Endothelial cell of umbilical vein (primary cell): ENCODE results near the gene RDH5. TPM values are rescaled to one million over a fixed set of nuclear protein-coding genes. Genes with fewer than 3 reads are reported as not detected.

Source experiments
- BruUV-seq: library from RNA; stranded (reverse); fragments of 400-500 nt; replicated peaks from 2 replicates; lab custom pipeline; 2021; lab: Mats Ljungman, UMichigan
- CTCF ChIA-PET: fragments of 300-600, 350-600 bp; sonication (Branson Sonifier 250); formaldehyde crosslinking; loops from one replicate; lab custom pipeline; 2021; ENCODE audit warnings: antibody characterized with exemption, inconsistent platforms; lab: Charles Lee
- POLR2A ChIA-PET: fragments of 300-600, 350-600 bp; sonication (Branson Sonifier 250); formaldehyde crosslinking; loops from one replicate; lab custom pipeline; 2021; ENCODE audit warnings: antibody characterized with exemption, inconsistent platforms; lab: Charles Lee
- DNase-seq: peaks from one replicate; pipeline ENCODE4 v3.0.0-alpha.2; 2011; ENCODE audit warnings: low read depth, low spot score
- FAIRE-seq: peaks from 2 replicates; lab custom pipeline; 2011; peaks lifted over from hg19 to GRCh38; lab: Jason Lieb, UNC
- H2AFZ ChIP-seq: 2 replicates; pipeline ENCODE4 v1.6.0; 2012; ENCODE audit warnings: low read depth, low read length, control low read depth, inconsistent platforms
- H3K27ac ChIP-seq: 2 replicates; pipeline ENCODE4 v1.5.1; 2011; ENCODE audit warnings: low read depth, mild to moderate bottlenecking, control low read depth, low read length, moderate library complexity; ENCODE audit not compliant: insufficient read depth
- H3K27me3 ChIP-seq, 2 experiments: 2 replicates each; pipeline versions ENCODE4 v1.6.0 to v1.6.1; 2011; ENCODE audit warnings: low read length in 2 of 2, mixed read lengths in 1 of 2; ENCODE audit not compliant: control insufficient read depth in 2 of 2, insufficient read depth in 2 of 2
- H3K36me3 ChIP-seq, 2 experiments: 2 replicates in 1 of 2; 3 replicates in 1 of 2; pipeline ENCODE4 v1.5.1; 2011; ENCODE audit warnings: low read length in 2 of 2, mild to moderate bottlenecking in 1 of 2, moderate library complexity in 1 of 2; ENCODE audit not compliant: control insufficient read depth in 2 of 2, insufficient read depth in 2 of 2; ENCODE audit errors: extremely low read depth in 1 of 2
- H3K4me1 ChIP-seq: 3 replicates; pipeline ENCODE4 v1.5.1; 2011; ENCODE audit warnings: mild to moderate bottlenecking, low read length; ENCODE audit not compliant: control insufficient read depth, insufficient read depth; ENCODE audit errors: extremely low read depth
- H3K4me2 ChIP-seq: 2 replicates; pipeline ENCODE4 v1.6.1; 2011; ENCODE audit warnings: low read length, control low read depth, mixed read lengths; ENCODE audit not compliant: insufficient read depth
- H3K4me3 ChIP-seq, 3 experiments: fragments of 200-600 bp in 1 of 3; sonication (generic), shearing (Covaris generic) in 1 of 3; replicated peaks in 1 of 3; 2 replicates each; pipeline ENCODE4 v1.5.1; 2011 to 2016; ENCODE audit warnings: control low read depth in 3 of 3, low read length in 3 of 3, mild to moderate bottlenecking in 2 of 3, inconsistent platforms in 1 of 3, low read depth in 1 of 3, moderate library complexity in 1 of 3; ENCODE audit not compliant: insufficient read depth in 1 of 3
- H3K79me2 ChIP-seq: 2 replicates; pipeline ENCODE4 v1.6.0; 2012; ENCODE audit warnings: low read length, inconsistent platforms; ENCODE audit not compliant: control insufficient read depth, insufficient read depth
- H3K9ac ChIP-seq: replicated peaks from 2 replicates; pipeline ENCODE3; 2011; ENCODE audit warnings: low read length, control low read depth; ENCODE audit not compliant: insufficient read depth; ENCODE audit errors: extremely low read depth
- H3K9me1 ChIP-seq: replicated peaks from 3 replicates; pipeline ENCODE4 v1.6.0; 2011; ENCODE audit warnings: mild to moderate bottlenecking, low read length; ENCODE audit not compliant: control insufficient read depth, insufficient read depth; ENCODE audit errors: extremely low read depth
- H3K9me3 ChIP-seq: replicated peaks from 2 replicates; pipeline ENCODE4 v1.5.1; 2012; ENCODE audit warnings: low read length, inconsistent platforms; ENCODE audit not compliant: control insufficient read depth, insufficient read depth
- H4K20me1 ChIP-seq: replicated peaks from 2 replicates; pipeline ENCODE3; 2011; ENCODE audit warnings: mild to moderate bottlenecking, low read length; ENCODE audit not compliant: control insufficient read depth, insufficient read depth; ENCODE audit errors: extremely low read depth
- EZH2 ChIP-seq: IDR thresholded peaks from 2 replicates; pipeline ENCODE4 v1.6.1; 2012; ENCODE audit warnings: borderline replicate concordance, low read depth, mild to moderate bottlenecking, moderate library complexity, low read length, inconsistent platforms; ENCODE audit not compliant: severe bottlenecking
- FOS ChIP-seq: IDR thresholded peaks from 2 replicates; pipeline ENCODE4 v1.6.1; 2011; ENCODE audit warnings: mild to moderate bottlenecking, low read length, moderate library complexity, borderline replicate concordance; ENCODE audit not compliant: insufficient read depth
- GATA2 ChIP-seq: IDR thresholded peaks from 2 replicates; pipeline ENCODE4 v1.7.0; 2011; ENCODE audit warnings: low read depth, mild to moderate bottlenecking, moderate library complexity, mixed read lengths, low read length; ENCODE audit not compliant: insufficient read length, insufficient read depth
- JUN ChIP-seq: IDR thresholded peaks from 2 replicates; pipeline ENCODE4 v1.6.1; 2011; ENCODE audit warnings: borderline replicate concordance, low read depth; ENCODE audit not compliant: insufficient read length, insufficient read depth
- MAX ChIP-seq: IDR thresholded peaks from 2 replicates; pipeline ENCODE4 v1.6.1; 2011; ENCODE audit not compliant: insufficient read depth, insufficient read length
- MYC ChIP-seq: IDR thresholded peaks from one replicate; pipeline ENCODE4 v1.6.1; 2011; ENCODE audit warnings: mild to moderate bottlenecking, low read depth, low read length
- POLR2A ChIP-seq: IDR thresholded peaks from 2 replicates; pipeline ENCODE4 v1.6.1; 2012; ENCODE audit warnings: low read depth, mild to moderate bottlenecking, control low read depth, low read length
- POLR2AphosphoS5 ChIP-seq: IDR thresholded peaks from 2 replicates; pipeline ENCODE4 v1.6.1; 2012; ENCODE audit warnings: low read depth, mild to moderate bottlenecking, control low read depth, low read length, moderate library complexity; ENCODE audit not compliant: insufficient read depth
- dilution Hi-C: fragments of 300-500 bp; cut with MboI; formaldehyde crosslinking; loops from one replicate; pipeline ENCODE4 v1.15.0; 2019; ENCODE audit warnings: low sequenced_read_pairs; ENCODE audit not compliant: extremely low pct_ligation_motif_present
- intact Hi-C: fragments of 100-400 bp; cut with micrococcal nuclease; formaldehyde crosslinking; loops from one replicate; pipeline ENCODE4 v1.10.0; 2022
- polyA plus RNA-seq, 4 experiments: library from polyadenylated mRNA; depleted of rRNA in 3 of 4; stranded (reverse) in 3 of 4; unstranded in 1 of 4; fragments of >200 nt; gene quantifications; 2 replicates each; pipeline versions ENCODE4 v1.2.1 to v1.2.3, GENCODE V29; 2011 to 2012; ENCODE audit warnings: missing spikeins in 1 of 4
- total RNA-seq: library from RNA; stranded (reverse); gene quantifications from 2 replicates; pipeline ENCODE4 v1.2.3, GENCODE V29; 2021
- TF ChIP-seq, protein P1 (sequence below), 2 donors: IDR thresholded peaks; 1 replicate in 1 of 2; 2 replicates in 1 of 2; pipeline ENCODE4 v1.5.1; 2011; ENCODE audit warnings: low read length in 2 of 2, mild to moderate bottlenecking in 2 of 2, moderate library complexity in 2 of 2, control low read depth in 1 of 2, inconsistent platforms in 1 of 2, low read depth in 1 of 2; ENCODE audit not compliant: insufficient read depth in 1 of 2; ENCODE audit errors: extremely low read depth in 1 of 2

RDH5 gene
- total and polyA plus RNA-seq, 2 donors (not counting 3 experiments of a cell fraction or from before 2014, with no cell fraction given) = 2.7 to 3.7 TPM

DNA sequence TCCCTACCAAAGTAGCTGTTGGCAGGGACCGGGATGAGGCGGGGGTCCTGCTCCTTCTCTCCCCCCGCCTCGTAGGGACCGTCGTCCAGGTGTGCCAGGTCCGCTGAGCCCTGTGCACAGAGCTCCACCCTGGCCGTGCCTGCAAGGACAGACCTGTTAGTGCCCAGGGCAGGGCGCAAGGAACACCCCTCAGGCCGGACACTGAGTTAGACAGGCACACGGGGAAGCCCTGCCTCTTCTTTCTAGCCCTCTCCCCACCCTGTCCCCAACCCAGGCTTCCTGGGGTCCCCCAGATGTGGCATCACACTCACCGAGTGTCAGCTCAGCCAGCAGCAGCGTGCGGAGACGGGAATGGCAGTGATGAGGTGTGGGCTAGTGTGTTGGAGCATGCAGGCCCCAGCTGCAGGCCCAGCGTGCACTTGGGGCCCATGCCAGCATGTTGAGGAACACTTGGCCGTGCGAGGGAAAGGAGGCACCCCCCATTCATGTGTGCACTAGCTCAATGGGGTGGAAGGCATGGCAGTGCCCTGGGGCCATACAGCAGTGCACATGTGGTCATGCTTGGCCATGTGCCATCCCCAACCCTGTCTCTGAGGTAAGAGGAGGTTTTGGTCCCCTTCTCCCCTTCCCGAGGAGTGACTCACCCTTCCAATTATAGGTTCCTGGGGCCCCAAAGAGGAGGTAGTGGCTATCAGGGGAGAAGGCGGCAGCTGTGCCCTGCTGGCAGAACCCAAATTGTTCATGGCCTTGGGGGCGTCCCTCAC is 19.8 kb upstream of the RDH5 start:
- Histone ChIP-seq H3K9me1 (no peaks in the 10 kb centered on the region), H3K4me3 (no peak overlapping the region), H3K36me3 (no peaks in the 10 kb centered on the region), H3K9ac (no peak overlapping the region), H3K4me1 (no peaks in the 10 kb centered on the region), H3K9me3 (no peaks in the 10 kb centered on the region), H4K20me1 (no peaks in the 10 kb centered on the region), H3K27me3 (peaks cover 0 to 1% of the 10 kb centered on the region in 2 experiments), H2AFZ (no peak overlapping the region), H3K4me2 (no peak overlapping the region), H3K79me2 (no peaks in the 10 kb centered on the region), H3K27ac (no peak overlapping the region)
- FAIRE-seq = no peak
- no peak for TF ChIP-seq FOS
- no peak for TF ChIP-seq JUN
- TF ChIP-seq EZH2 = no peak
- TF ChIP-seq POLR2AphosphoS5 = no peak
- no peak for TF ChIP-seq MAX
- TF ChIP-seq, protein P1, sequence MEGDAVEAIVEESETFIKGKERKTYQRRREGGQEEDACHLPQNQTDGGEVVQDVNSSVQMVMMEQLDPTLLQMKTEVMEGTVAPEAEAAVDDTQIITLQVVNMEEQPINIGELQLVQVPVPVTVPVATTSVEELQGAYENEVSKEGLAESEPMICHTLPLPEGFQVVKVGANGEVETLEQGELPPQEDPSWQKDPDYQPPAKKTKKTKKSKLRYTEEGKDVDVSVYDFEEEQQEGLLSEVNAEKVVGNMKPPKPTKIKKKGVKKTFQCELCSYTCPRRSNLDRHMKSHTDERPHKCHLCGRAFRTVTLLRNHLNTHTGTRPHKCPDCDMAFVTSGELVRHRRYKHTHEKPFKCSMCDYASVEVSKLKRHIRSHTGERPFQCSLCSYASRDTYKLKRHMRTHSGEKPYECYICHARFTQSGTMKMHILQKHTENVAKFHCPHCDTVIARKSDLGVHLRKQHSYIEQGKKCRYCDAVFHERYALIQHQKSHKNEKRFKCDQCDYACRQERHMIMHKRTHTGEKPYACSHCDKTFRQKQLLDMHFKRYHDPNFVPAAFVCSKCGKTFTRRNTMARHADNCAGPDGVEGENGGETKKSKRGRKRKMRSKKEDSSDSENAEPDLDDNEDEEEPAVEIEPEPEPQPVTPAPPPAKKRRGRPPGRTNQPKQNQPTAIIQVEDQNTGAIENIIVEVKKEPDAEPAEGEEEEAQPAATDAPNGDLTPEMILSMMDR (IDR thresholded peaks at IDR 0.05; ENCODE audit: extremely low read depth in 1 of 2, insufficient read depth in 1 of 2, low read depth in 1 of 2, low read length in 2 of 2) = no peak
- TF ChIP-seq MYC = no peak
- TF ChIP-seq POLR2A = no peak
- no peak for TF ChIP-seq GATA2
- no TSS peak for BruUV-seq
- CTCF ChIA-PET = interaction anchor here (1.0 kb wide), 1 partner anchor 44 kb away, joined by 5 read pairs; no protein-coding TSS in a partner anchor
- POLR2A ChIA-PET = no interaction called here
- DNase-seq = no peak
- intact Hi-C loops (loop anchor here (5.0 kb wide), 1 partner anchor 38 kb away; no protein-coding TSS in a partner anchor), dilution Hi-C loops (no loop called here)
